Dermis lymphatic vessel endothelial cell (primary cell): Measurements from ENCODE around the gene GNAI1. TPM values are rescaled to one million over a fixed set of nuclear protein-coding genes. Genes with fewer than 3 reads are reported as not detected.

ENCODE experiments used
- total RNA-seq: library from RNA; depleted of rRNA; stranded (reverse); fragments of >200 nt; gene quantifications from 2 replicates; pipeline ENCODE4 v1.2.1, GENCODE V29; 2014

Gene GNAI1
- total RNA-seq, result 27.1 and 33.2 TPM in 2 replicates

DNA sequence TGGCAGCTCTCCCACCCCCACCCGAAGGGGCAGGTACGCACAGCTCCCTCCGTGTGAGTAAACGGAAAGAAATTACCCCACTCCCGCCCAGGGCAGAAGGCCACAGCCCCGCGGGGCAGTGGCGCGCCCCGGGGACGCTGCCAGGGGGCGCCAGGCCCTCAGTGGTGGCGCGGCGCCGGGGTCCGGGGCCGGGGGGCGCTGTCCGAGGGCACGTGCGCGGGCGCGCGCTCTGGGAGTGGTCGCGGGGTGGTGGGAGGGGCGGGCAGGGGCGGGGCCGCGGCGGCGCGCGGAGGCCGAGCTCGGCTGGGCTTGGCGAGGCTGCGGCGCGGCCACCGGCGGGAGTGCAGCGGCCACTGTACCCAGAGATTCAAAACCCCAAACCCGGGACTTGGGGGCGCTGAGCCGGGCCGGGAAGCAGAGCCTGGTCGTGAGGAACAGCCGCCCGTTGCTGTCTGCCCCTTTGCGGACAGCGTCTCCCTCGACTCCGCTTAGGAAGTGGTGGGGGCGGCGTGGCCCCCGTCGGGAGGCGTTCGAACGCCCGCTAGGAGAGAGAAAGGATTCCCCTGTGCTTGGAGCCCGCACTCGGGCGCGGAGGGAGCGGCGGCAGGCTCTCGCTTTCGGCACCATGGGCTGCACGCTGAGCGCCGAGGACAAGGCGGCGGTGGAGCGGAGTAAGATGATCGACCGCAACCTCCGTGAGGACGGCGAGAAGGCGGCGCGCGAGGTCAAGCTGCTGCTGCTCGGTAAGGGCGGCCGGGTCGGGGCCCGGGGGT, at the start of gene GNAI1:
Gene GNAI1, plus strand, starts transcription at position 296 of the 773 bp plus-strand sequence. Its CDS starts 330 bp downstream, at position 626.

